Natural killer cell (primary cell): ENCODE measurements around the gene DHX34. TPM values are rescaled to one million over a fixed set of nuclear protein-coding genes. Genes with fewer than 3 reads are reported as not detected.
A peak's percentile ranks its signal among the peaks of the same experiment; 100 is the strongest.

Source experiments
- ATAC-seq, 3 donors: fragments of 150-1000 bp in 2 of 3; fragments of 200-7000 bp in 1 of 3; cut with Tn5 transposase; 1 replicate in 1 of 3; 2 replicates in 2 of 3; pipeline ENCODE4 v1.10.0; 2021; ENCODE audit warnings: mild to moderate bottlenecking in 2 of 3, moderate library complexity in 2 of 3
- DNase-seq, 2 donors: peaks; one replicate each; pipeline versions ENCODE4 v3.0.0 to v3.0.0-alpha.2; 2013 to 2021; ENCODE audit warnings: mixed read lengths in 1 of 2
- H3K27ac ChIP-seq: one replicate; pipeline ENCODE4 v1.5.1; 2013; ENCODE audit warnings: mild to moderate bottlenecking, low read length
- H3K27me3 ChIP-seq: one replicate; pipeline ENCODE4 v1.6.1; 2013; ENCODE audit warnings: low read length; ENCODE audit not compliant: control insufficient read depth, insufficient read depth
- H3K36me3 ChIP-seq: one replicate; pipeline ENCODE4 v1.6.1; 2013; ENCODE audit warnings: low read length; ENCODE audit not compliant: control insufficient read depth, insufficient read depth
- H3K4me1 ChIP-seq: one replicate; pipeline ENCODE4 v1.6.1; 2013; ENCODE audit warnings: low read length; ENCODE audit not compliant: control insufficient read depth, insufficient read depth
- H3K4me3 ChIP-seq: one replicate; pipeline ENCODE4 v1.5.1; 2013; ENCODE audit warnings: low read length
- H3K9me3 ChIP-seq: one replicate; pipeline ENCODE4 v1.6.1; 2013; ENCODE audit warnings: low read length; ENCODE audit not compliant: control insufficient read depth, insufficient read depth
- H3K27ac Mint-ChIP-seq, 2 donors: one replicate each; pipeline ENCODE4 v1.8.0; 2022; ENCODE audit warnings: mild to moderate bottlenecking in 2 of 2, mixed read lengths in 2 of 2, moderate library complexity in 1 of 2
- H3K27me3 Mint-ChIP-seq, 2 donors: one replicate each; pipeline ENCODE4 v1.8.0; 2022; ENCODE audit warnings: low read depth in 2 of 2, mixed read lengths in 2 of 2
- H3K36me3 Mint-ChIP-seq: one replicate; pipeline ENCODE4 v1.8.0; 2022; ENCODE audit warnings: mixed read lengths
- H3K4me1 Mint-ChIP-seq, 2 donors: one replicate each; pipeline ENCODE4 v1.8.0; 2022; ENCODE audit warnings: mixed read lengths in 2 of 2
- H3K4me3 Mint-ChIP-seq: one replicate; pipeline ENCODE4 v1.8.0; 2022; ENCODE audit warnings: mild to moderate bottlenecking, moderate library complexity, mixed read lengths
- H3K9me3 Mint-ChIP-seq, 2 donors: one replicate each; pipeline ENCODE4 v1.8.0; 2022; ENCODE audit warnings: mixed read lengths in 2 of 2
- CTCF ChIP-seq: fragments of 200-600 bp; IDR thresholded peaks from one replicate; pipeline ENCODE4 v1.8.0; 2022; ENCODE audit warnings: antibody characterized with exemption
- WGBS: methylation state at CpG from one replicate; pipeline ENCODE4 v1.1.7; 2013; ENCODE audit warnings: missing lambda C conversion rate; ENCODE audit not compliant: insufficient coverage; 5-methylcytosine and 5-hydroxymethylcytosine counted together
- intact Hi-C: fragments of 100-400 bp; cut with micrococcal nuclease; formaldehyde crosslinking; loops from one replicate; pipeline ENCODE4 v1.14.2; 2022
- total RNA-seq, 4 donors: library from RNA; stranded (reverse); fragments of 120-200 nt in 1 of 4; gene quantifications; one replicate each; pipeline versions ENCODE4 v1.2.3 to v1.2.4, GENCODE V29; 2013 to 2022

Gene DHX34
- total RNA-seq, 3 donors from 2014 or later (not counting 1 experiment from before 2014, with no cell fraction given) = 19.8 to 25.9 (median 20.0) TPM

DNA sequence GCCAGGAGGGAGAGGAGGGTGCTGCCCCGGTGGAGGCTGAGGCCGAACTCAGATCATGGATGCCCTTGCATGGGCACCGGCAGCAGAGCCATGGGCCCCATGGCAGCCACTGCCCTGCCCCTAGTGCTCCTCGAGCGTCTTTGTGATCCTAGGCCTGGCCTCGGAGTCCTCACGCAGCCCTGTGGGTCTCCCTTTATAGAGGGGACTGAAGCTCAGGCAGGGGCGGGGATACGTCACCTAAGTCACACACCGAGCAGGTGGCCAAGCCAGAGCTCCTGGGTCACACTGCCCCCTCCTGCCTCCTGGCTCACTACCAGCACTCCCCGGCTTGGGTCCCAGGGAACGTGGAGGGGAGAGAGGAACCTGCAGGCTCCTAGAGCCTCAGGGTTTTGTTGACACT, 28.7 kb downstream of the DHX34 start:
- H3K27me3 Mint-ChIP-seq = no peaks in the 10 kb centered on the region

DNA sequence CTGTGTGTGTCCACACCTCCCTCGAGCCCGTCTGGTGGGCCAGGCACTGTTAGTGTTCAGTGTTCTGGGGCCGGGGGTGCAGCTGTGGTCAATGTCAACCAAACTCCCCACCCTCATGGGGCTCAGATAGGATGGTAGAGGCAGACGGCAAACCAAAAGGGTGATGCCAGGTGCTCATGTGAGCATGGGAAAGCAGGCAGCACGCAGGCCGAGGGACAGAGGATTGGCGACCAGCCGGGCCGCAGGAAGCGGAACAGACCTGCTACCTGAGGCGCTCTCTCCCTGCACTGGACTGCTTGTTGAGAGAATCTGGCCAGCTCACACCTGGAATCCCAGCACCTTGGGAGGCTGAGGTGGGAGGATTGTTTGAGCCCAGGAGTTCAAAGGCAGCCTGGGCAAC, 29.1 kb downstream of the DHX34 start:
- DNase-seq (no peak), ATAC-seq (no peak)
- Histone ChIP-seq H3K36me3 (peaks cover 49% of the 10 kb centered on the region), H3K9me3 (no peaks in the 10 kb centered on the region), H3K27me3 (no peaks in the 10 kb centered on the region), H3K27ac (no peak overlapping the region), H3K4me3 (no peak overlapping the region), H3K4me1 (peaks cover 36% of the 10 kb centered on the region)
- no peak for TF ChIP-seq CTCF
- no peak overlapping the region for H3K27ac Mint-ChIP-seq
- H3K9me3 Mint-ChIP-seq = no peaks in the 10 kb centered on the region
- intact Hi-C loops = no loop called here
- WGBS = 88% methylated on average over 10 of the region's 11 CpGs
- no peaks in the 10 kb centered on the region for H3K36me3 Mint-ChIP-seq
- H3K27me3 Mint-ChIP-seq = no peaks in the 10 kb centered on the region
- H3K4me3 Mint-ChIP-seq = no peak overlapping the region
- peaks cover 25 to 38% of the 10 kb centered on the region in 2 donors for H3K4me1 Mint-ChIP-seq

More for the DNA sequence above, 28.7 kb downstream of the DHX34 start:
- H3K4me3 ChIP-seq = no peak overlapping the region
- H3K4me1 Mint-ChIP-seq = peaks cover 21 to 34% of the 10 kb centered on the region in 2 donors
- H3K36me3 ChIP-seq = peaks cover 54% of the 10 kb centered on the region
- WGBS = 89% methylated on average over 12 of the region's 12 CpGs
- intact Hi-C loops = no loop called here
- no peak overlapping the region for H3K4me3 Mint-ChIP-seq
- ATAC-seq (no peak), DNase-seq (no peak)
- H3K27ac Mint-ChIP-seq = no peak overlapping the region
- peaks cover 31% of the 10 kb centered on the region for H3K4me1 ChIP-seq
- no peaks in the 10 kb centered on the region for H3K9me3 Mint-ChIP-seq
- H3K36me3 Mint-ChIP-seq = no peaks in the 10 kb centered on the region
- H3K27me3 ChIP-seq = no peaks in the 10 kb centered on the region
- no peaks in the 10 kb centered on the region for H3K9me3 ChIP-seq
- TF ChIP-seq CTCF = no peak
- no peak overlapping the region for H3K27ac ChIP-seq

- H3K36me3 ChIP-seq = peaks cover 40% of the 10 kb centered on the region
- no peaks in the 10 kb centered on the region for H3K9me3 ChIP-seq
- no peak for TF ChIP-seq CTCF
- 96% methylated on average over 23 of the region's 23 CpGs for WGBS
- Mint-ChIP-seq H3K4me1 (peaks cover 28 to 43% of the 10 kb centered on the region in 2 donors), H3K27ac (no peak overlapping the region), H3K27me3 (no peaks in the 10 kb centered on the region), H3K9me3 (no peaks in the 10 kb centered on the region), H3K36me3 (no peaks in the 10 kb centered on the region), H3K4me3 (no peak overlapping the region)
- intact Hi-C loops = no loop called here
- ATAC-seq = no peak
- H3K27ac ChIP-seq = no peak overlapping the region
- H3K4me1 ChIP-seq = peaks cover 43% of the 10 kb centered on the region
- H3K27me3 ChIP-seq = no peaks in the 10 kb centered on the region
- no peak overlapping the region for H3K4me3 ChIP-seq
- no peak for DNase-seq
Measured at GRCh38 chr19:47379381-47379938, 30.3 kb downstream of the DHX34 start.

- Histone ChIP-seq H3K4me1 (peaks cover 43% of the 10 kb centered on the region), H3K27ac (no peak overlapping the region), H3K36me3 (peaks cover 34% of the 10 kb centered on the region), H3K4me3 (no peak overlapping the region), H3K27me3 (no peaks in the 10 kb centered on the region), H3K9me3 (no peaks in the 10 kb centered on the region)
- WGBS = 99% methylated on average over 6 of the region's 6 CpGs
- Mint-ChIP-seq H3K36me3 (no peaks in the 10 kb centered on the region), H3K27me3 (no peaks in the 10 kb centered on the region), H3K9me3 (no peaks in the 10 kb centered on the region), H3K27ac (peak overlapping the region in 1 of 2 donors; percentile 89), H3K4me1 (peaks cover 28 to 43% of the 10 kb centered on the region in 2 donors), H3K4me3 (no peak overlapping the region)
- no peak for TF ChIP-seq CTCF
- ATAC-seq (no peak), DNase-seq (no peak)
- intact Hi-C loops = loop anchor here (5.0 kb wide), 1 partner anchor 33 kb away; the partner anchor contains the start of gene DHX34
Measured at GRCh38 chr19:47380559-47380958, 31.4 kb downstream of the DHX34 start.
